ENCODE results near the gene TBPL1. TPM values are rescaled to one million over a fixed set of nuclear protein-coding genes. Genes with fewer than 3 reads are reported as not detected.

TBPL1 gene
- total and polyA plus RNA-seq, 2 of the 8 experiments (the other 6 are each of a cell fraction or from before 2014, with no cell fraction given): 32.5 to 67.0 TPM

DNA sequence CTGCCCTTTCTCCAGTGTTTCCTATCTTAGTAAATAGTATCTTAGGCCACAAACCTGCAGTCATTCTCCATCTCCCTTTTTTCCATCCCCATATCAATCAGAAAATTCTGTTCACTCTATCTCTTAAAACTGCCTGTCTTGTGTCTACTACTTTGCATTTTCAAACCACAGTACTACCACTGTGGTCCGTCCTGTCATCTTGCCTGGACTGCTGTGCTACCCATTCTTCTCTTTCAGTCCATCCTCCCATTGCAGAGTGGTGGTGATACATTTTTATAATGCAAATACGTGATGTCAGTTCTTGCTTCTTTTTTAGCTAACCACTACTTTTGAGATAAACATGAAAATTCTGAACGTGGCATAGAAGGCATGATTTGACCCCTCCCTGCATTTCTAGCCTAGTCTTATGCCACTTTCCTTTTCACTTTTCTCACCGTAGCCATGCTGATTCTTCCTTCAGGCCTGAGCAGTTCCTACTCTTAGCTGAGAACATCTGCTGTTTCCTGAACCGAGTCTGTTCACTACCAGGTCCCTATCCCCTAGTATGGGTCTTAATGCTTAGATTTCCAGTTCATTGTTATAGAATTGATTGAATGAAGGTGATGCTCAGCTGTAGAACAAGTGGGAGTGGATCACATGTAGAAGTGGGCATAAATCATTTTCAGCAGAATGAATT, 13.8 kb downstream of the TBPL1 start (continued):
- TF ChIP-seq ASH2L (IDR thresholded peaks at IDR 0.05; ENCODE audit: low read length) (no peak), RXRA (IDR thresholded peaks at IDR 0.05; ENCODE audit: insufficient read depth, low read depth, low read length) (no peak), RNF2 (IDR thresholded peaks at IDR 0.05; ENCODE audit: borderline replicate concordance, low read depth, low read length, missing control alignments, poor library complexity, severe bottlenecking) (no peak), SIN3A (conservative IDR thresholded peaks at IDR 0.05 in 1 of 2, IDR thresholded peaks at IDR 0.05 in 1 of 2; ENCODE audit: low read depth in 1 of 2, low read length in 2 of 2) (no peak), BACH1 (IDR thresholded peaks at IDR 0.05; ENCODE audit: low read length) (no peak)
- TF ChIP-seq, protein P1, sequence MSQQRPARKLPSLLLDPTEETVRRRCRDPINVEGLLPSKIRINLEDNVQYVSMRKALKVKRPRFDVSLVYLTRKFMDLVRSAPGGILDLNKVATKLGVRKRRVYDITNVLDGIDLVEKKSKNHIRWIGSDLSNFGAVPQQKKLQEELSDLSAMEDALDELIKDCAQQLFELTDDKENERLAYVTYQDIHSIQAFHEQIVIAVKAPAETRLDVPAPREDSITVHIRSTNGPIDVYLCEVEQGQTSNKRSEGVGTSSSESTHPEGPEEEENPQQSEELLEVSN (IDR thresholded peaks at IDR 0.05): no peak
